ENCODE measurements around the gene NARS2.

GRCh38 chr11:78497293-78497692 is 77.4 kb downstream of the NARS2 start:
- TF ChIP-seq ZNF274 (IDR thresholded peaks at IDR 0.05; ENCODE audit: low read depth, low read length) = no peak
- TF ChIP-seq SUZ12 (IDR thresholded peaks at IDR 0.05; ENCODE audit: extremely low read depth, insufficient read depth, insufficient read length) = no peak
- no peak for TF ChIP-seq YY1 (IDR thresholded peaks at IDR 0.05; ENCODE audit: insufficient read depth, insufficient read length)

Data from NT2/D1 (cell line).